SK-N-SH (cell line): ENCODE results near the gene PPP1R3F. TPM values are rescaled to one million over a fixed set of nuclear protein-coding genes. Genes with fewer than 3 reads are reported as not detected.

Source experiments
- CTCF ChIA-PET: fragments of 300-600, 350-600 bp; formaldehyde crosslinking; extraction: SDS; loops from one replicate; lab custom pipeline; 2021; lab: Yijun Ruan, JAX
- POLR2A ChIA-PET: fragments of 350-600 bp; sonication (Branson Sonifier 250); formaldehyde crosslinking; extraction: SDS; loops from one replicate; lab custom pipeline; 2020; ENCODE audit warnings: antibody characterized with exemption, inconsistent platforms; lab: Yijun Ruan, JAX
- DNase-seq: peaks from one replicate; pipeline ENCODE4 v3.0.0; 2012
- H2AFZ ChIP-seq: fragments of 200-600 bp; sonication (generic); 2 replicates; pipeline ENCODE4 v1.8.1; 2016; ENCODE audit warnings: antibody characterized with exemption, mild to moderate bottlenecking, low read depth
- H3F3A ChIP-seq: fragments of 200-600 bp; sonication (generic); replicated peaks from 2 replicates; pipeline ENCODE3; 2016; ENCODE audit warnings: antibody characterized with exemption, mild to moderate bottlenecking; ENCODE audit not compliant: insufficient read depth
- H3K27ac ChIP-seq, 2 experiments: fragments of 200-500 bp in 1 of 2; fragments of 200-600 bp in 1 of 2; sonication (Bioruptor generic) in 1 of 2; sonication (generic), shearing (Covaris generic) in 1 of 2; 2 replicates each; pipeline versions ENCODE4 v1.5.1 to v1.6.1; 2014 to 2016; ENCODE audit warnings: low read depth in 2 of 2, inconsistent platforms in 1 of 2, low read length in 1 of 2, mild to moderate bottlenecking in 1 of 2, mixed read lengths in 1 of 2
- H3K27me3 ChIP-seq: fragments of 200-600 bp; sonication (generic), shearing (Covaris generic); 2 replicates; pipeline ENCODE4 v1.6.1; 2016; ENCODE audit warnings: mixed run types; ENCODE audit not compliant: insufficient read depth
- H3K36me3 ChIP-seq, 2 experiments: fragments of 200-500 bp in 1 of 2; fragments of 200-600 bp in 1 of 2; sonication (Bioruptor generic) in 1 of 2; sonication (generic) in 1 of 2; replicated peaks in 1 of 2; 2 replicates each; pipeline versions ENCODE3 to v1.5.1; 2014 to 2016; ENCODE audit warnings: low read length in 1 of 2, mild to moderate bottlenecking in 1 of 2; ENCODE audit not compliant: insufficient read depth in 2 of 2, control insufficient read depth in 1 of 2
- H3K4me1 ChIP-seq, 2 experiments: fragments of 200-500 bp in 1 of 2; fragments of 200-600 bp in 1 of 2; sonication (Bioruptor generic) in 1 of 2; sonication (generic), shearing (Covaris generic) in 1 of 2; 2 replicates each; pipeline versions ENCODE4 v1.5.1 to v1.6.1; 2014 to 2016; ENCODE audit warnings: low read depth in 1 of 2, low read length in 1 of 2, mixed run types in 1 of 2; ENCODE audit not compliant: insufficient read depth in 2 of 2, control insufficient read depth in 1 of 2
- H3K4me2 ChIP-seq: fragments of 200-600 bp; sonication (generic), shearing (Covaris generic); 2 replicates; pipeline ENCODE4 v1.6.1; 2017; ENCODE audit warnings: mixed run types
- H3K4me3 ChIP-seq, 2 experiments: fragments of 200-500 bp in 1 of 2; fragments of 200-600 bp in 1 of 2; sonication (Bioruptor generic) in 1 of 2; sonication (generic), shearing (Covaris generic) in 1 of 2; 2 replicates each; pipeline versions ENCODE4 v1.5.1 to v1.8.1; 2014 to 2016; ENCODE audit warnings: low read depth in 2 of 2, inconsistent platforms in 1 of 2, low read length in 1 of 2, mild to moderate bottlenecking in 1 of 2, mixed read lengths in 1 of 2, moderate library complexity in 1 of 2
- H3K79me2 ChIP-seq: fragments of 200-600 bp; sonication (generic); 2 replicates; pipeline ENCODE4 v1.8.1; 2017; ENCODE audit warnings: mild to moderate bottlenecking; ENCODE audit not compliant: insufficient read depth
- H3K9ac ChIP-seq: fragments of 200-600 bp; sonication (generic); 2 replicates; pipeline ENCODE4 v1.6.1; 2017; ENCODE audit warnings: mixed run types
- H3K9me2 ChIP-seq: fragments of 200-600 bp; sonication (generic); 2 replicates; pipeline ENCODE4 v1.6.1; 2017; ENCODE audit warnings: mixed run types
- H3K9me3 ChIP-seq: fragments of 200-600 bp; sonication (generic); 2 replicates; pipeline ENCODE4 v1.6.1; 2017; ENCODE audit warnings: mixed run types, mild to moderate bottlenecking, moderate library complexity
- H4K20me1 ChIP-seq: fragments of 200-600 bp; sonication (generic); 2 replicates; pipeline ENCODE4 v1.6.1; 2017; ENCODE audit warnings: mild to moderate bottlenecking, mixed run types; ENCODE audit not compliant: insufficient read depth
- ELF1 ChIP-seq: IDR thresholded peaks from 2 replicates; pipeline ENCODE4 v1.4.0; 2012
- FOSL2 ChIP-seq: IDR thresholded peaks from 2 replicates; pipeline ENCODE4 v1.4.0; 2012; ENCODE audit warnings: low read depth, mild to moderate bottlenecking, moderate library complexity, borderline replicate concordance
- FOXJ3 ChIP-seq: sonication (generic); formaldehyde crosslinking; IDR thresholded peaks from 2 replicates; pipeline ENCODE4 v1.5.1; 2020; ENCODE audit warnings: mild to moderate bottlenecking, missing genetic modification reagents
- GABPA ChIP-seq: IDR thresholded peaks from 2 replicates; pipeline ENCODE4 v1.4.0; 2012; ENCODE audit warnings: low read depth, mild to moderate bottlenecking
- GATA2 ChIP-seq: sonication (generic); formaldehyde crosslinking; IDR thresholded peaks from 2 replicates; pipeline ENCODE4 v1.5.0; 2020; ENCODE audit warnings: mild to moderate bottlenecking, missing genetic modification reagents
- JUND ChIP-seq: IDR thresholded peaks from 2 replicates; pipeline ENCODE4 v1.4.0; 2012
- MXI1 ChIP-seq: IDR thresholded peaks from 2 replicates; pipeline ENCODE4 v1.6.1; 2012; ENCODE audit warnings: mild to moderate bottlenecking, low read depth, low read length, improper control_type of control experiment
- NFIC ChIP-seq: IDR thresholded peaks from 2 replicates; pipeline ENCODE4 v1.4.0; 2012; ENCODE audit warnings: borderline replicate concordance
- PBX3 ChIP-seq: IDR thresholded peaks from 2 replicates; pipeline ENCODE4; 2012
- POLR2AphosphoS5 ChIP-seq: IDR thresholded peaks from 2 replicates; pipeline ENCODE4 v1.6.1; 2012; ENCODE audit warnings: low read depth, low read length
- RAD21 ChIP-seq: IDR thresholded peaks from 2 replicates; pipeline ENCODE4 v1.6.1; 2012; ENCODE audit warnings: mild to moderate bottlenecking, low read length
- RFX5 ChIP-seq: IDR thresholded peaks from 2 replicates; pipeline ENCODE4 v1.6.1; 2012; ENCODE audit warnings: mild to moderate bottlenecking, improper control_type of control experiment, low read length
- RXRA ChIP-seq: IDR thresholded peaks from 2 replicates; pipeline ENCODE4 v1.4.0; 2012; ENCODE audit warnings: low read depth, mild to moderate bottlenecking, borderline replicate concordance
- SIN3A ChIP-seq: IDR thresholded peaks from 2 replicates; pipeline ENCODE4 v1.6.1; 2012; ENCODE audit warnings: low read depth, mild to moderate bottlenecking, low read length, moderate library complexity, borderline replicate concordance
- TCF12 ChIP-seq: IDR thresholded peaks from 2 replicates; pipeline ENCODE4 v1.4.0; 2012
- USF1 ChIP-seq: IDR thresholded peaks from 2 replicates; pipeline ENCODE4 v1.4.0; 2012; ENCODE audit warnings: low read depth, borderline replicate concordance
- WGBS: methylation state at CpG from one replicate; pipeline ENCODE4 v1.1.6; 2017; ENCODE audit warnings: low lambda C conversion rate; 5-methylcytosine and 5-hydroxymethylcytosine counted together
- polyA plus RNA-seq, 3 experiments: library from polyadenylated mRNA; depleted of rRNA; stranded (reverse); fragments of >200 nt; gene quantifications; 2 replicates each; pipeline ENCODE4 v1.2.3, GENCODE V29; 2012
- TF ChIP-seq, protein P1 (sequence below): fragments of 150-350 bp; IDR thresholded peaks from 2 replicates; pipeline ENCODE4 v1.6.1; 2016; ENCODE audit warnings: mild to moderate bottlenecking, low read depth, low read length
- TF ChIP-seq, protein P2 (sequence below): fragments of 150-350 bp; IDR thresholded peaks from 2 replicates; pipeline ENCODE4 v1.6.1; 2017; ENCODE audit warnings: antibody characterized with exemption, low read length, low read depth, borderline replicate concordance
- TF ChIP-seq, protein P3 (sequence below): fragments of 200-600 bp; sonication (generic); IDR thresholded peaks from 2 replicates; pipeline ENCODE4 v1.6.1; 2017; ENCODE audit warnings: antibody characterized with exemption, mild to moderate bottlenecking, moderate library complexity
- TF ChIP-seq, protein P4 (sequence below): IDR thresholded peaks from 2 replicates; pipeline ENCODE4 v1.4.0; 2012; ENCODE audit warnings: low read depth, borderline replicate concordance

The PPP1R3F gene
- polyA plus RNA-seq, 1 of the 3 experiments (the other 2 are of a cell fraction), result 6.2 TPM

DNA sequence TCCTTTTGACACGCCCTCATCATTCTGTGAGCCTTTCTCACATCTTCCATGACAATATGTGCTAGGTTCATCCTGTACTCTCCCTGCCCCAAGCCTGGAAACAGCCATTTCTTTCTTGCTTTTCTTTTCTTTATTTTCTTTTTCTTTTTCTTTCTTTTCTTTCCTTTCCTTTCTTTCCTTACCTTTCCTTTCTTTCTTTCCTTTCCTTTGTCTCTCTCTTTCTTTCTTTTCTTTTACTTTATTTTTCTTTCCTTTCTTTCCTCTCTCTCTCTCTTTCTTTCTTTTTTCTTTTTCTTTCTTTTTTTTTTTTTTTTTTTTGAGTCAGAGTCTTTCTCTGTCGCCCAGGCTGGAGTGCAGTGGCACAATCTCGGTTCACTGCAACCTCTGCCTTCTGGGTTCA lies 14.6 kb downstream of the PPP1R3F start:
- Histone ChIP-seq H3K4me1 (no peaks in the 10 kb centered on the region; a peak in 1 of 4 replicates), H3K36me3 (no peaks in the 10 kb centered on the region), H3K27ac (no peak overlapping the region), H2AFZ (no peak overlapping the region), H3K4me3 (no peak overlapping the region), H3F3A (no peaks in the 10 kb centered on the region), H3K9ac (no peak overlapping the region), H3K4me2 (no peak overlapping the region), H3K79me2 (no peaks in the 10 kb centered on the region), H3K9me2 (no peaks in the 10 kb centered on the region), H4K20me1 (no peaks in the 10 kb centered on the region), H3K27me3 (no peaks in the 10 kb centered on the region; the same call in 1 of the 2 replicates), H3K9me3 (no peaks in the 10 kb centered on the region)
- DNase-seq, result no peak
- TF ChIP-seq PBX3 (no peak), POLR2AphosphoS5 (no peak), RFX5 (no peak), GABPA (no peak), TCF12 (no peak), RAD21 (no peak), SIN3A (no peak), GATA2 (no peak)
- TF ChIP-seq, protein P1, sequence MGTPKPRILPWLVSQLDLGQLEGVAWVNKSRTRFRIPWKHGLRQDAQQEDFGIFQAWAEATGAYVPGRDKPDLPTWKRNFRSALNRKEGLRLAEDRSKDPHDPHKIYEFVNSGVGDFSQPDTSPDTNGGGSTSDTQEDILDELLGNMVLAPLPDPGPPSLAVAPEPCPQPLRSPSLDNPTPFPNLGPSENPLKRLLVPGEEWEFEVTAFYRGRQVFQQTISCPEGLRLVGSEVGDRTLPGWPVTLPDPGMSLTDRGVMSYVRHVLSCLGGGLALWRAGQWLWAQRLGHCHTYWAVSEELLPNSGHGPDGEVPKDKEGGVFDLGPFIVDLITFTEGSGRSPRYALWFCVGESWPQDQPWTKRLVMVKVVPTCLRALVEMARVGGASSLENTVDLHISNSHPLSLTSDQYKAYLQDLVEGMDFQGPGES, result no peak
- TF ChIP-seq, protein P2, sequence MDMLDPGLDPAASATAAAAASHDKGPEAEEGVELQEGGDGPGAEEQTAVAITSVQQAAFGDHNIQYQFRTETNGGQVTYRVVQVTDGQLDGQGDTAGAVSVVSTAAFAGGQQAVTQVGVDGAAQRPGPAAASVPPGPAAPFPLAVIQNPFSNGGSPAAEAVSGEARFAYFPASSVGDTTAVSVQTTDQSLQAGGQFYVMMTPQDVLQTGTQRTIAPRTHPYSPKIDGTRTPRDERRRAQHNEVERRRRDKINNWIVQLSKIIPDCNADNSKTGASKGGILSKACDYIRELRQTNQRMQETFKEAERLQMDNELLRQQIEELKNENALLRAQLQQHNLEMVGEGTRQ, result no peak
- CTCF ChIA-PET, result interaction anchor here (1.4 kb wide), 1 partner anchor 9 kb away, joined by 3 read pairs; no protein-coding TSS in a partner anchor
- POLR2A ChIA-PET, result no interaction called here
- WGBS, result 55% methylated on average over 3 of the region's 3 CpGs

DNA sequence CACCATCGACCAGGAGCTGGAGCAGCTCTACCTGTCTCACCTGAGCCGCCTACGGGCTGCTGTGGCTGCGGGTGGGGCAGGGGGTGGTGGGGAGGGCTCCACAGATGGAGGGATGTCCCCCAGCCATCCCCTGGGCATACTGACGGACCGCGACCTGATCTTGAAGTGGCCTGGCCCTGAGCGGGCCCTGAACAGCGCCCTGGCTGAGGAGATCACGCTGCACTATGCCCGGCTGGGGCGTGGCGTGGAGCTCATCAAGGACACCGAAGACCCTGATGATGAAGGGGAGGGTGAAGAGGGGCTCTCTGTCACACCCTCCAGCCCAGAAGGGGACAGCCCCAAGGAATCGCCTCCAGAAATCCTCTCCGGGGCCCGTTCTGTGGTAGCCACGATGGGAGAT lies 16.5 kb downstream of the PPP1R3F start:
- POLR2A ChIA-PET, result interaction anchor here (0.5 kb wide), 1 partner anchor 21 kb away, joined by 3 read pairs; no protein-coding TSS in a partner anchor
- TF ChIP-seq RFX5 (no peak), MXI1 (no peak), FOXJ3 (CRISPR knock-in tag) (no peak), NFIC (no peak), RAD21 (no peak), USF1 (no peak), ELF1 (no peak), RXRA (no peak), FOSL2 (no peak), TCF12 (no peak), JUND (no peak), SIN3A (no peak)
- TF ChIP-seq, protein P3, sequence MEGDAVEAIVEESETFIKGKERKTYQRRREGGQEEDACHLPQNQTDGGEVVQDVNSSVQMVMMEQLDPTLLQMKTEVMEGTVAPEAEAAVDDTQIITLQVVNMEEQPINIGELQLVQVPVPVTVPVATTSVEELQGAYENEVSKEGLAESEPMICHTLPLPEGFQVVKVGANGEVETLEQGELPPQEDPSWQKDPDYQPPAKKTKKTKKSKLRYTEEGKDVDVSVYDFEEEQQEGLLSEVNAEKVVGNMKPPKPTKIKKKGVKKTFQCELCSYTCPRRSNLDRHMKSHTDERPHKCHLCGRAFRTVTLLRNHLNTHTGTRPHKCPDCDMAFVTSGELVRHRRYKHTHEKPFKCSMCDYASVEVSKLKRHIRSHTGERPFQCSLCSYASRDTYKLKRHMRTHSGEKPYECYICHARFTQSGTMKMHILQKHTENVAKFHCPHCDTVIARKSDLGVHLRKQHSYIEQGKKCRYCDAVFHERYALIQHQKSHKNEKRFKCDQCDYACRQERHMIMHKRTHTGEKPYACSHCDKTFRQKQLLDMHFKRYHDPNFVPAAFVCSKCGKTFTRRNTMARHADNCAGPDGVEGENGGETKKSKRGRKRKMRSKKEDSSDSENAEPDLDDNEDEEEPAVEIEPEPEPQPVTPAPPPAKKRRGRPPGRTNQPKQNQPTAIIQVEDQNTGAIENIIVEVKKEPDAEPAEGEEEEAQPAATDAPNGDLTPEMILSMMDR, result no peak
- TF ChIP-seq, protein P4, sequence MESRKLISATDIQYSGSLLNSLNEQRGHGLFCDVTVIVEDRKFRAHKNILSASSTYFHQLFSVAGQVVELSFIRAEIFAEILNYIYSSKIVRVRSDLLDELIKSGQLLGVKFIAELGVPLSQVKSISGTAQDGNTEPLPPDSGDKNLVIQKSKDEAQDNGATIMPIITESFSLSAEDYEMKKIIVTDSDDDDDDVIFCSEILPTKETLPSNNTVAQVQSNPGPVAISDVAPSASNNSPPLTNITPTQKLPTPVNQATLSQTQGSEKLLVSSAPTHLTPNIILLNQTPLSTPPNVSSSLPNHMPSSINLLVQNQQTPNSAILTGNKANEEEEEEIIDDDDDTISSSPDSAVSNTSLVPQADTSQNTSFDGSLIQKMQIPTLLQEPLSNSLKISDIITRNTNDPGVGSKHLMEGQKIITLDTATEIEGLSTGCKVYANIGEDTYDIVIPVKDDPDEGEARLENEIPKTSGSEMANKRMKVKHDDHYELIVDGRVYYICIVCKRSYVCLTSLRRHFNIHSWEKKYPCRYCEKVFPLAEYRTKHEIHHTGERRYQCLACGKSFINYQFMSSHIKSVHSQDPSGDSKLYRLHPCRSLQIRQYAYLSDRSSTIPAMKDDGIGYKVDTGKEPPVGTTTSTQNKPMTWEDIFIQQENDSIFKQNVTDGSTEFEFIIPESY, result no peak
- Histone ChIP-seq H4K20me1 (no peaks in the 10 kb centered on the region), H2AFZ (no peak overlapping the region), H3K79me2 (no peaks in the 10 kb centered on the region), H3K36me3 (no peaks in the 10 kb centered on the region), H3K4me3 (no peak overlapping the region), H3K9me2 (no peaks in the 10 kb centered on the region), H3K9me3 (no peaks in the 10 kb centered on the region), H3K4me2 (no peak overlapping the region), H3F3A (no peaks in the 10 kb centered on the region), H3K27me3 (peaks cover 4% of the 10 kb centered on the region; the same call in 1 of the 2 replicates), H3K4me1 (no peaks in the 10 kb centered on the region; a peak in 1 of 4 replicates), H3K27ac (no peak overlapping the region), H3K9ac (no peak overlapping the region)
- DNase-seq, result no peak
- CTCF ChIA-PET, result interaction anchor here (2.2 kb wide), 1 partner anchor 468 kb away, joined by 6 read pairs; no protein-coding TSS in a partner anchor
- 50% methylated on average over 18 of the region's 18 CpGs for WGBS
